T-helper 1 cell treated with Interleukin-12 subunit alpha and Interleukin-12 subunit beta and Interleukin-4 antibody, amounts not matched to agents 30 μg/mL and 1 μg/mL, for 36 hours (primary cell): Measurements from ENCODE around the gene ABHD6.
"Not testable (repeated sequence)": the region's sequence is repeated elsewhere in the genome, so short reads cannot be mapped to it uniquely, and the experiment has no call there.

Experiments used
- H3K27ac Mint-ChIP-seq: one replicate; pipeline ENCODE4 v1.8.0; 2021; ENCODE audit warnings: mild to moderate bottlenecking, mixed read lengths
- H3K27me3 Mint-ChIP-seq: one replicate; pipeline ENCODE4 v1.8.0; 2021; ENCODE audit warnings: low read depth, mixed read lengths
- H3K36me3 Mint-ChIP-seq: one replicate; pipeline ENCODE4 v1.8.0; 2021; ENCODE audit warnings: low read depth, mixed read lengths
- H3K4me1 Mint-ChIP-seq: one replicate; pipeline ENCODE4 v1.8.0; 2021; ENCODE audit warnings: low read depth, mixed read lengths
- H3K4me3 Mint-ChIP-seq: one replicate; pipeline ENCODE4 v1.8.0; 2021; ENCODE audit warnings: mild to moderate bottlenecking, moderate library complexity, mixed read lengths
- H3K9me3 Mint-ChIP-seq: one replicate; pipeline ENCODE4 v1.8.0; 2021; ENCODE audit warnings: mixed read lengths

Gene ABHD6

GRCh38 chr3:58218904-58219303 is 18.7 kb upstream of the ABHD6 start:
- H3K27ac Mint-ChIP-seq: no peak overlapping the region
- peaks cover 14% of the 10 kb centered on the region for H3K4me1 Mint-ChIP-seq
- no peaks in the 10 kb centered on the region for H3K9me3 Mint-ChIP-seq
- peaks cover 2% of the 10 kb centered on the region for H3K27me3 Mint-ChIP-seq
- no peaks in the 10 kb centered on the region for H3K36me3 Mint-ChIP-seq
- no peak overlapping the region for H3K4me3 Mint-ChIP-seq

GRCh38 chr3:58222161-58222724 is 15.3 kb upstream of the ABHD6 start:
- H3K27me3 Mint-ChIP-seq: peaks cover 8% of the 10 kb centered on the region
- H3K36me3 Mint-ChIP-seq: no peaks in the 10 kb centered on the region
- H3K27ac Mint-ChIP-seq: no peak overlapping the region
- H3K9me3 Mint-ChIP-seq: no peaks in the 10 kb centered on the region
- peaks cover 6% of the 10 kb centered on the region for H3K4me1 Mint-ChIP-seq
- H3K4me3 Mint-ChIP-seq: no peak overlapping the region

GRCh38 chr3:58223855-58224254 is 13.7 kb upstream of the ABHD6 start:
- H3K4me3 Mint-ChIP-seq: no peak overlapping the region
- H3K27me3 Mint-ChIP-seq: peaks cover 9% of the 10 kb centered on the region
- H3K36me3 Mint-ChIP-seq: no peaks in the 10 kb centered on the region

GRCh38 chr3:58227933-58228332 is 9.7 kb upstream of the ABHD6 start:
- not testable (repeated sequence) for H3K4me3 Mint-ChIP-seq, H3K4me1 Mint-ChIP-seq, H3K36me3 Mint-ChIP-seq, H3K9me3 Mint-ChIP-seq, H3K27ac Mint-ChIP-seq
- H3K27me3 Mint-ChIP-seq: peaks cover 45% of the 10 kb centered on the region

More at GRCh38 chr3:58223855-58224254, 13.7 kb upstream of the ABHD6 start:
- no peak overlapping the region for H3K27ac Mint-ChIP-seq
- H3K4me1 Mint-ChIP-seq: peaks cover 2% of the 10 kb centered on the region
- no peaks in the 10 kb centered on the region for H3K9me3 Mint-ChIP-seq

GRCh38 chr3:58230876-58231552 is 6.6 kb upstream of the ABHD6 start:
- no peak overlapping the region for H3K27ac Mint-ChIP-seq
- no peaks in the 10 kb centered on the region for H3K9me3 Mint-ChIP-seq
- peaks cover 2% of the 10 kb centered on the region for H3K4me1 Mint-ChIP-seq
- H3K27me3 Mint-ChIP-seq: peaks cover 59% of the 10 kb centered on the region
- H3K4me3 Mint-ChIP-seq: no peak overlapping the region
- H3K36me3 Mint-ChIP-seq: no peaks in the 10 kb centered on the region

GRCh38 chr3:58231666-58232065 is 5.9 kb upstream of the ABHD6 start:
- H3K36me3 Mint-ChIP-seq: no peaks in the 10 kb centered on the region
- H3K9me3 Mint-ChIP-seq: no peaks in the 10 kb centered on the region
- no peak overlapping the region for H3K4me3 Mint-ChIP-seq
- H3K4me1 Mint-ChIP-seq: peaks cover 2% of the 10 kb centered on the region
- H3K27me3 Mint-ChIP-seq: peaks cover 59% of the 10 kb centered on the region
- no peak overlapping the region for H3K27ac Mint-ChIP-seq

- no peaks in the 10 kb centered on the region for H3K9me3 Mint-ChIP-seq
- no peaks in the 10 kb centered on the region for H3K36me3 Mint-ChIP-seq
- peaks cover 10% of the 10 kb centered on the region for H3K4me1 Mint-ChIP-seq
- no peak overlapping the region for H3K4me3 Mint-ChIP-seq
- H3K27me3 Mint-ChIP-seq: peaks cover 52% of the 10 kb centered on the region
- no peak overlapping the region for H3K27ac Mint-ChIP-seq
Observed at GRCh38 chr3:58234516-58234931, 3.1 kb upstream of the ABHD6 start.

GRCh38 chr3:58235970-58236369 is 1.6 kb upstream of the ABHD6 start:
- no peaks in the 10 kb centered on the region for H3K36me3 Mint-ChIP-seq
- peak overlapping the region; percentile 82 for H3K4me3 Mint-ChIP-seq
- peaks cover 40% of the 10 kb centered on the region for H3K27me3 Mint-ChIP-seq
- peaks cover 11% of the 10 kb centered on the region for H3K4me1 Mint-ChIP-seq
- no peaks in the 10 kb centered on the region for H3K9me3 Mint-ChIP-seq
- H3K27ac Mint-ChIP-seq: no peak overlapping the region

- Mint-ChIP-seq H3K4me3 (peak overlapping the region; percentile 82), H3K27me3 (peaks cover 33% of the 10 kb centered on the region), H3K4me1 (peaks cover 11% of the 10 kb centered on the region), H3K9me3 (no peaks in the 10 kb centered on the region), H3K27ac (peak overlapping the region; percentile 75), H3K36me3 (no peaks in the 10 kb centered on the region)
Observed at GRCh38 chr3:58236527-58237237, 910 bp upstream of the ABHD6 start.

- Mint-ChIP-seq H3K4me3 (peak overlapping the region; percentile 93), H3K9me3 (no peaks in the 10 kb centered on the region), H3K27me3 (peaks cover 19% of the 10 kb centered on the region), H3K27ac (peak overlapping the region; percentile 60), H3K36me3 (no peaks in the 10 kb centered on the region), H3K4me1 (peaks cover 10% of the 10 kb centered on the region)
Observed at GRCh38 chr3:58237941-58238681, 519 bp downstream of the ABHD6 start.

- Mint-ChIP-seq H3K4me1 (peaks cover 10% of the 10 kb centered on the region), H3K4me3 (peak overlapping the region; percentile 93), H3K9me3 (no peaks in the 10 kb centered on the region), H3K36me3 (no peaks in the 10 kb centered on the region), H3K27me3 (peaks cover 12% of the 10 kb centered on the region), H3K27ac (no peak overlapping the region)
Observed at GRCh38 chr3:58238830-58239229, 1.2 kb downstream of the ABHD6 start.

GRCh38 chr3:58241306-58242044 is 3.9 kb downstream of the ABHD6 start:
- Mint-ChIP-seq H3K27me3 (peaks cover 3% of the 10 kb centered on the region), H3K27ac (no peak overlapping the region)

GRCh38 chr3:58242340-58242739 is 4.7 kb downstream of the ABHD6 start:
- Mint-ChIP-seq H3K4me1 (peaks cover 8% of the 10 kb centered on the region), H3K27me3 (peaks cover 3% of the 10 kb centered on the region), H3K27ac (no peak overlapping the region)

More at GRCh38 chr3:58241306-58242044, 3.9 kb downstream of the ABHD6 start:
- H3K4me3 Mint-ChIP-seq: no peak overlapping the region
- H3K36me3 Mint-ChIP-seq: no peaks in the 10 kb centered on the region
- peaks cover 10% of the 10 kb centered on the region for H3K4me1 Mint-ChIP-seq
- no peaks in the 10 kb centered on the region for H3K9me3 Mint-ChIP-seq

GRCh38 chr3:58242860-58243259 is 5.3 kb downstream of the ABHD6 start:
- not testable (repeated sequence) for H3K9me3 Mint-ChIP-seq, H3K27me3 Mint-ChIP-seq, H3K36me3 Mint-ChIP-seq, H3K4me3 Mint-ChIP-seq, H3K4me1 Mint-ChIP-seq, H3K27ac Mint-ChIP-seq

More at GRCh38 chr3:58242340-58242739, 4.7 kb downstream of the ABHD6 start:
- no peak overlapping the region for H3K4me3 Mint-ChIP-seq
- H3K9me3 Mint-ChIP-seq: no peaks in the 10 kb centered on the region
- no peaks in the 10 kb centered on the region for H3K36me3 Mint-ChIP-seq
